Fibroblast of lung (primary cell): ENCODE measurements around the gene ABHD17C. TPM values are rescaled to one million over a fixed set of nuclear protein-coding genes. Genes with fewer than 3 reads are reported as not detected.

Experiments
- DNase-seq, 2 donors: peaks; one replicate each; pipeline versions ENCODE4 v3.0.0 to v3.0.0-alpha.2; 2010; ENCODE audit warnings: low read depth in 2 of 2
- H2AFZ ChIP-seq: 2 replicates; pipeline ENCODE4 v1.5.1; 2012; ENCODE audit warnings: low read length, control low read depth, inconsistent platforms
- H3K27ac ChIP-seq: 2 replicates; pipeline ENCODE4 v1.5.1; 2011; ENCODE audit warnings: low read length, control low read depth; ENCODE audit not compliant: insufficient read depth
- H3K27me3 ChIP-seq: 2 replicates; pipeline ENCODE4 v1.5.1; 2011; ENCODE audit warnings: mild to moderate bottlenecking, low read length; ENCODE audit not compliant: control insufficient read depth, insufficient read depth
- H3K36me3 ChIP-seq: 2 replicates; pipeline ENCODE4 v1.5.1; 2011; ENCODE audit warnings: low read length; ENCODE audit not compliant: control insufficient read depth, insufficient read depth
- H3K4me1 ChIP-seq: 2 replicates; pipeline ENCODE4 v1.5.1; 2011; ENCODE audit warnings: low read length; ENCODE audit not compliant: control insufficient read depth, insufficient read depth; ENCODE audit errors: extremely low read depth
- H3K4me2 ChIP-seq: 2 replicates; pipeline ENCODE4 v1.5.1; 2011; ENCODE audit warnings: low read length, control low read depth; ENCODE audit not compliant: insufficient read depth; ENCODE audit errors: extremely low read depth
- H3K4me3 ChIP-seq, 4 experiments: fragments of 200-600 bp in 1 of 4; sonication (generic) in 1 of 4; replicated peaks in 1 of 4; 2 replicates each; pipeline ENCODE4 v1.5.1; 2011 to 2016; ENCODE audit warnings: low read length in 4 of 4, low read depth in 3 of 4, mild to moderate bottlenecking in 3 of 4, control low read depth in 2 of 4, inconsistent platforms in 1 of 4, mixed read lengths in 1 of 4; ENCODE audit not compliant: insufficient read depth in 1 of 4; ENCODE audit errors: control extremely low read depth in 1 of 4
- H3K79me2 ChIP-seq: 2 replicates; pipeline ENCODE4 v1.5.1; 2012; ENCODE audit warnings: mild to moderate bottlenecking, low read length, inconsistent platforms; ENCODE audit not compliant: control insufficient read depth, insufficient read depth
- H3K9ac ChIP-seq: 2 replicates; pipeline ENCODE4 v1.5.1; 2011; ENCODE audit warnings: mild to moderate bottlenecking, low read length, control low read depth; ENCODE audit not compliant: insufficient read depth
- H3K9me3 ChIP-seq: 2 replicates; pipeline ENCODE4 v1.5.1; 2012; ENCODE audit warnings: low read depth, low read length; ENCODE audit not compliant: control insufficient read depth, insufficient read depth
- H4K20me1 ChIP-seq: 2 replicates; pipeline ENCODE4 v1.5.1; 2011; ENCODE audit warnings: low read length; ENCODE audit not compliant: control insufficient read depth, insufficient read depth; ENCODE audit errors: extremely low read depth
- CTCF ChIP-seq, 2 donors: IDR thresholded peaks in 1 of 2; conservative IDR thresholded peaks in 1 of 2; 1 replicate in 1 of 2; 2 replicates in 1 of 2; pipeline ENCODE4 v1.5.1; 2011 to 2012; ENCODE audit warnings: low read length in 2 of 2, control low read depth in 1 of 2, inconsistent platforms in 1 of 2, low read depth in 1 of 2, mild to moderate bottlenecking in 1 of 2
- EZH2 ChIP-seq: IDR thresholded peaks from 2 replicates; pipeline ENCODE4 v1.5.1; 2012; ENCODE audit warnings: low read length, control low read depth, mild to moderate bottlenecking; ENCODE audit errors: missing control alignments
- polyA plus RNA-seq, 2 donors: library from polyadenylated mRNA; depleted of rRNA in 1 of 2; stranded (reverse) in 1 of 2; unstranded in 1 of 2; fragments of >200 nt; gene quantifications; 2 replicates each; pipeline ENCODE4 v1.2.1, GENCODE V29; 2011 to 2012; ENCODE audit warnings: missing spikeins in 1 of 2
- total RNA-seq: library from RNA; depleted of rRNA; stranded (reverse); fragments of >200 nt; gene quantifications from 2 replicates; pipeline ENCODE4 v1.2.1, GENCODE V29; 2014

The ABHD17C gene
- total and polyA plus RNA-seq, 2 donors (not counting 1 experiment from before 2014, with no cell fraction given): 14.0 to 38.7 TPM

- no peaks in the 10 kb centered on the region for H3K79me2 ChIP-seq
- no peaks in the 10 kb centered on the region for H3K4me1 ChIP-seq
- DNase-seq: no peak
- H3K9ac ChIP-seq: no peak overlapping the region
- no peak overlapping the region for H3K27ac ChIP-seq
- H3K4me3 ChIP-seq: no peak overlapping the region
- TF ChIP-seq CTCF (conservative IDR thresholded peaks at IDR 0.05 in 1 of 2, IDR thresholded peaks at IDR 0.05 in 1 of 2; ENCODE audit: low read depth in 1 of 2, low read length in 2 of 2) (no peak), EZH2 (no peak)
- no peaks in the 10 kb centered on the region for H4K20me1 ChIP-seq
- H3K4me2 ChIP-seq: no peak overlapping the region
- H3K9me3 ChIP-seq: no peaks in the 10 kb centered on the region
- H2AFZ ChIP-seq: no peak overlapping the region
- H3K36me3 ChIP-seq: no peaks in the 10 kb centered on the region
- H3K27me3 ChIP-seq: no peaks in the 10 kb centered on the region
These were observed 15.8 kb upstream of the ABHD17C start for GRCh38 chr15:80679167-80679803.

GRCh38 chr15:80679804-80680175 is 15.3 kb upstream of the ABHD17C start:
- no peaks in the 10 kb centered on the region for H3K4me1 ChIP-seq
- H3K79me2 ChIP-seq: no peaks in the 10 kb centered on the region
- no peaks in the 10 kb centered on the region for H3K27me3 ChIP-seq
- DNase-seq: no peak
- H3K4me3 ChIP-seq: no peak overlapping the region
- no peaks in the 10 kb centered on the region for H3K36me3 ChIP-seq
- no peak overlapping the region for H3K4me2 ChIP-seq
- H2AFZ ChIP-seq: no peak overlapping the region
- TF ChIP-seq CTCF (conservative IDR thresholded peaks at IDR 0.05 in 1 of 2, IDR thresholded peaks at IDR 0.05 in 1 of 2; ENCODE audit: low read depth in 1 of 2, low read length in 2 of 2) (no peak), EZH2 (no peak)
- H3K9ac ChIP-seq: no peak overlapping the region
- H4K20me1 ChIP-seq: no peaks in the 10 kb centered on the region
- H3K9me3 ChIP-seq: no peaks in the 10 kb centered on the region
- no peak overlapping the region for H3K27ac ChIP-seq

GRCh38 chr15:80682201-80682600 is 12.9 kb upstream of the ABHD17C start:
- no peak for TF ChIP-seq EZH2
- TF ChIP-seq CTCF (conservative IDR thresholded peaks at IDR 0.05 in 1 of 2, IDR thresholded peaks at IDR 0.05 in 1 of 2; ENCODE audit: low read depth in 1 of 2, low read length in 2 of 2): no peak
- Histone ChIP-seq H3K4me2 (no peak overlapping the region), H3K4me3 (no peak overlapping the region), H3K79me2 (no peaks in the 10 kb centered on the region), H3K27me3 (no peaks in the 10 kb centered on the region), H3K27ac (no peak overlapping the region), H2AFZ (no peak overlapping the region), H3K36me3 (no peaks in the 10 kb centered on the region), H3K9me3 (no peaks in the 10 kb centered on the region), H3K9ac (no peak overlapping the region), H4K20me1 (no peaks in the 10 kb centered on the region), H3K4me1 (no peaks in the 10 kb centered on the region)
- DNase-seq: no peak
